HG03196 (cell line): ENCODE measurements around the gene GFI1.
"Not testable (repeated sequence)": the region's sequence is repeated elsewhere in the genome, so short reads cannot be mapped to it uniquely, and the experiment has no call there.

Experiments
- ATAC-seq: cut with Tn5 transposase; IDR thresholded peaks from one replicate; pipeline ENCODE4 v1.9.1; 2021; ENCODE audit not compliant: unreplicated experiment

The GFI1 gene

DNA sequence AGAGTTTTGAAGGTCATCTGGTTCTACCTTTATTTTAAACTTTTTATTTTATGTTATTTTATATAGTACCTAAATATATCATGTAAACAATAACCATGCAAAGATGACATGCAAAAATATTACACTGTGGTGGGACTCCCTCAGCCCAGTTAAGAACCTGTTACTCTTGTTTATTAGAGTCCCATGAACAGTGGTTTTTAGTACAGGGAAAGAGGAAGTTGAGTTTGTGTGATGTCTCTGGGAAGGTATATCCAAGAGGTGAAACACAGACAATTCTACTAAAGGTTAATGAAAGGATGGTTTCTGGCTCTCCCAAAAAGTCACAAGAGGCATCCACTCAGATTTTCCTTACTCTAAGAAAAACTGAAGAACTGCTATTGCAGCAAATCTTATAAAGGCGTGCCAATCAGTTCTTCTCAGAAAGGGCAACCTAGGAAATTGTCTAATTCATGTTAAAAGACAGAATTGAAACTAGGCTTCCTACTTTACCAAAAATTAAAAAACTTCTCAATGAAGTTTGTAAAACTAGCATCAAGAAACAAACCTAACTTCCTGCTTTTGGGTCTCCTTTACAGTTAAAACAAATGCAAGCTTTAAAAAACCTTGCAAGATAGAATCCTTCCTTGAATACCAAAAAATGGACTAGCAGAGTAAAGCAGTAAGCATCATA is 19.9 kb downstream of the GFI1 start:
- no peak for ATAC-seq

DNA sequence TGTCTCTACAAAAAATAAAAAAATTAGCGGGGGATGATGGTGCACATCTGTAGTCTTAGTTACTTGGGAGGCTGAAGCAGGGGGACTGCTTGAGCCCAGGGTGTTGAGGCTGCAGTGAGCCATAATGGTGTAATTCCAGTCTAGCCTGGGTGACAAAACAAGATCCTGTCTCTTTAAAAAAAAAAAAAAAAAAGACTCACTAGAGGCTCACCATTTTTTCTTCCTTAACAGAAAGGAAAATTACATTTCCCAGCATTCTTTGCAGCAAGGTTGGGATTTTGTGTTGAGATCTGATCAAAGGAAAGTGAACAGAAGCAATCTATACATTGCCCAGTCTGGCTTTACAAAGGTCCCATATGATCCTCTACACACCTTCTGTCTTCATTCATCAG is 21.5 kb downstream of the GFI1 start:
- ATAC-seq, result no peak

DNA sequence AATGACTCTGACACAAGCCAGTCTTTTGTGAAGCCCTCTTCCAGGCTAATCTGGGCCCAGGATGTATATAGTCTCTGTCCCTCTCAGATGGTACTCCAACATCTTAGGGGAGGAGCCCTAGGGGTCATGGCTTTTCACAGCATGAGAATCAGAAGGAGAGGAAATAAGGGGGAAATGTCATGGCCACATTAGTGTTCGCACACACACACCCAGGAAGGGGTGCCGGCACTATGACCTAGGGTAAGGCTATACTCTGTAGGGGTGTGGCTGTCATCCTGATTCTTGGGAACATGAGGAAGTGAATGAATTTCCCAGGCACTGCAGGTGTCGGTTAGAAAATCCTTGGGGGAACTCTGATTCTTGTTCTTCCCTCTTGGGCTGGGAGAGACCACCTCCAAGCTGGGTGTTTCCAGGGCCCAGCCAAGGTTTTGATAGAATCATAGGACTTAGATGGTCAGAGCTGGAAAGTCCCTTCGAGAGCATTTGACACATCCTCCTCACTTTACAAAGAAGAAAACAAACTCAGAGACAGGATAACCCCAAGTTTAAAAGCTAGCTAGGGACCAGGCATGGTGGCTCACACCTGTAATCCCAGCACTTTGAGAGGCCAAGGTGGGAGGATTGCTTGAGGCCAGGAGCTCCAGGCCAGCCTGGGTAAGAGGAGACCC is 22.0 kb downstream of the GFI1 start:
- ATAC-seq, result no peak

DNA sequence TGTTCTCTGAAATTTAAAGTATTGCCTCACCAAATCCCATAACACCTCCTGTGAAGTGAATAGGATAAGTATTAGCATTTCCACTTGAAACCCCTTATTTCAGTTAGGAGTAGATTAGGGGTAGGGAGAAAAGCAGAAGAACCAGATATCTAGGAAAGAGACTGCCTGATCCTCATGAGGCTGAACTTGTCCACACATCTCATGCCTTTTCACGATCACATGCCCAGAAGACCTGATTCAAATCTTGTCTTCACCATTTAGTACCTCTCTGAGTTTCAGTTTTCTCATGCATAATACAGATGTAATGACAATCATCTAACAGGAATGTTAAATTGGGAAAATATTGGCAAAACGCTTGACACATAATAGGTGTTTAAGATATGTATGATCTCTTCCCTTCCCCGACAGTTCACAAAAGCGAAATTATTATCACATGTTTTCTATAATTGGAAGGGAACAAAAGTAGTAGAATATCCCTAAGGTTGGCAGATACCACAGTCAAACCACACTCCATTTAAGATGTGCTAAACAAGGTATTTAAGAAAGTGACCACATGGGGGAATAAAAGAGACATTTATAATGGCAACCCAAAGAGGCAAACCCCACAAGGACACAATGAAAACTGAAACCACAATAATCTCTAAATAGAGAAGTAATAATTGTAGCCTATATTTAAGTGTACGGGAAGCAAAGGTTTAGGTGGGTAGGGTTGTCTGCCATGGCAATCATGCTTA is 25.2 kb downstream of the GFI1 start:
- ATAC-seq, result peak; percentile 69

DNA sequence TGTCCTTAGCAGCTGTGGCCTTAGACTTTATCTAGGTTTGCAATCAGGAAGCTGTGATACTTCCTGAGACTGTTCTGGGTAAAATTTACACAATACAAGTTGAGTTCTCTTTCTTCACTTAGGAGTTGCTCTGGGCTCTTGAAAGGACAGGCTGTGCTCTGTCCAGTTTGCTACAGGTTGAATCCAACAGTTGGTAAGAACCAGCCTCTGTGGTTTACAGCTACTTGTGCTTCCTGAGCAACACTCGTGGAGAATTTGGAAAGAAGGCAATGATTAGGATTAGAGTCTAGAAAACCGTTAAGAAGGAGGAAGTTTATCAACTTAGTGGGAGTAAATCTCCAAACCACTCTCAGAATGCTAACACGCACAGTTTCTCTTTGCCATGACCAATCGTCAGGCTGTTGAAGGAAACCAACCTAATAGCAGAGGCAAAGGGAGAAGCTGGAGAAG is 26.8 kb downstream of the GFI1 start:
- ATAC-seq, result no peak

DNA sequence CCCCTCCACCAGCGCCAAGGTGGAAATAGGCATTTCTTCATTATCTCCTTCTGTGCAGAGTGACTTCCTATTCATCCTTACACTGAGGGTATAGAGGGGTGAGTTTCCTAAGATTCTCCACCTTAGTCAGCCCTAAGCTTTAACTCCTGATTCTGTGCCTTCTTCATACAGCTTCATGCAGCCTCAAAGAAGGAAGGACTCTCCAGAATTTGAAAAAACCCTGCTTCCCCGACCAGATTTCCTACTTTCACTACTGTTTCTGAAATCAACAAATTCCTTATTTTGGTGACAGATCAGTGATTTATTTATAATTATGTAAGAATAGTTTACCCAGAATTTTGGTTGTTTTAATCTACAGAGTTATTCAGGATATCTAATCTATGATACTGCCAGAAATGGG is 28.6 kb downstream of the GFI1 start:
- ATAC-seq, result no peak

DNA sequence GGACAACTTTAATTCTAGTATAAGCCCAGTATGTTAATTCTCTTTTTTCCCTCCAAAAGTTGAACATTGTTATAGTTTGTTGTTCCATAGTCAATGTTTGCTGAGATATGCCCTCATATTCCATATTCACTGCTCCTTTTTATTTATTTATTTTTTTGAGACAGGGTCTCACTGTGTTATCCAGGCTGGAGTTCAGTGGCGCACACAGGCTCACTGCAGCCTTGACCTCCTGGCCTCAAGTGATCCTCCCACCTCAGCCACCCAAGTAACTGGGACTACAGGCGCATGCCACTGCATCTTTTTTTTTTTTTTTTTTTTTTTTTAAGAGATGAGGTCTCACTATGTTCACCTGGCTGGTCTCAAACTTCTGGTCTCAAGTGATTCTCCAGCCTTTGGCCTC is 38.7 kb downstream of the GFI1 start:
- ATAC-seq, result no peak

DNA sequence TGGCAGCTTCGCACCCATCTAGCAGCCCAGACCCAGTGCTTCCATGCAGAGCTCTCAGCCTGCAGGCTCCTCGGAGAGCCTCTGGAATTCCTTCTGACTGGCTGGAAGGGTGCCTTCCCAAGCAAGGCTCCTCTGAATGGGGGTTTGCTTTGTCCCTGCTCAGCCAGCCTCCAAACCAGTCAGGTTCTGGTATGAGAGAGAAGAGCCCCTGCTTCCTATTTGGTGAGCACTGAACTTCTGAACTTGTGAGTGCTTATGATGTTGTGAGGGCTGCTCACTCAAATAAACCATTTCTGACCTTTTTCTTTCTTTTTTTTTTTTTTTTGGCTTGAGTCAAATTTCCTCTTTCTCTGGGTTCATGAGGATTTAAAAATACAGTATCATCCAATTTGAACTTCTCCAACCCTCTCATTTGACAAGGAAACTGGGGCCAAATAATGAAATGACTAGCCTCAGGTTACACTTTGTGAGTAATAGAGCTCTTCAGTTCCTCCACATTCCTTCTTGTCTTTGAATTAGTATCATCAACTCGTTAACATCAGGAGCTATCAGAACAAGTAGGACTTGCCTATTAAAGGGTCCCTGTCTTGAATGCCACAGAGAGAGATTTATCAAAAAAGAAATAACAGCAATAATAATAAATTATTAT is 39.6 kb downstream of the GFI1 start:
- ATAC-seq, result no peak

DNA sequence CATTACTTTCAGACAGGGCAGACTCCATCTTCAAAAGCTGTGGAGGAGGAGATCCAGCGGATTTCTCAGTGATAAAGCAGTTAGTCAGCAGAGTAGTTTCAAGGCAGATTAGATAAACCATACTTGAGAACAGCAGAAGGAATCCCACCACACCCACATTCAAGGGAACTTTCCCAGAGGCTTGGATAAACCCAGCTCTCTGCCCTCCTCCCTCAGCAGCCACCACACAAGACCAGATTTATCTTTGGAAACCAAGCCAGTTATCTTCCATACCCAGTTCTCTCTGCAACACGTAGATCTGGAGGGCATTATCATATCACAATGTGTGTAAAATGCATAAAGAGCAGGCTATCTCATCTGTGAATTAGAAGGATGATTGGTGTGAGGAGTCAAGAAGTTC is 40.2 kb downstream of the GFI1 start:
- no peak for ATAC-seq

DNA sequence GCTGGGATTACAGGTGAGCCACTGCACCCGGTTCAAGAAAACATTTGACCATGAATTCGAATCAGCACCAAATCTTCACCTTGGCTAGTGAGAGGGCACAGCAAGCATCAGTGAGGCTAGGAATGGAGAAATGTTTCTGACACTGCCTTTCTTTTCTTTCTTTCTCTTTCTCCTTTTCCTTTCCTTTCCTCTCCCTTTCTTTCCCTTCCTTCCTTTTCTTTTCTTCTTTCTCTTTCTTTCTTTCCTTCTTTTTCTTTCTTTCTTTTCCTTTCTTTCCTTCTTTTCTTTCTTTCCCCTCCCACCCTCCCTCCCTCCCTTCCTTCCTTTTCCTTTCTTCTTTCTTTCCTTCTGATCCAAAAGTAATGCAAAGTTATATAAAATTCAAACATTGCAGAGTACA is 40.9 kb downstream of the GFI1 start:
- no peak for ATAC-seq

DNA sequence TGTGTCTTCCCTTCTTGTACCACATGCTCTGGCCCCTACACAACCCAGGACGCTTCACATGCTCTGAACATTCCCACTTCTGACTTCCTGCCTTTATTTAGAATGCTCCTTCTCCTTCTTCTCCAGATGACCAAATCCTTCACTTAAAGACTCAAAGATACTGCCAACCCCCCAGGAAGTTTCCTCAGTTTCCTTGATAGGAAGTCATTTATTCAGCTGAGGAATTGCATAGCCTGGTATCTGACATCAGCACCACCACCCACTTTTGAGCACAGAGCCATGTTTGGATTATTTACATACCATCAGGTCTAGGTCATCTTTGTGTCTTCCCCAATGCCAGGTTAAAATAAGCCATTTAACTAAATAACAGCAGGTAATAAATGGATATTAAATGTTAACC is 42.4 kb downstream of the GFI1 start:
- ATAC-seq, result no peak

DNA sequence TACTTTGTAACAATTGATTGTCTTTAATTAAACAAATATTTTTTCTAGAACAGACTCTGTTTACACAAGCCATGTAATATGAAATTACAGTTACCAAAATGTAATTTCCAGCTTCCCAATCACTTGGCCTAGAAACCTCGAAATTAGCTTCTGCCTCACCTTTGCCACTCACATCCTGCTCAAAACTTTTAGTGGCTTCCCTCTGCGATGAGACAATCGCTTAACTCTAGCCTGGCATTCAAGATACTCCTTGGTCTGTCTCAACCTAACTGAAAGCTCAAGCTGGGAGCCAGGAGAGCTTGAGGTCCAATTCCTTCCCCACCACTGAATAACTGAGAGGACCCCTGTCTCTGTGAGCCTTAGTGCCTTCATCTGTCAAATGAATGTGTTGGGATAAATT is 42.8 kb downstream of the GFI1 start:
- ATAC-seq, result no peak

DNA sequence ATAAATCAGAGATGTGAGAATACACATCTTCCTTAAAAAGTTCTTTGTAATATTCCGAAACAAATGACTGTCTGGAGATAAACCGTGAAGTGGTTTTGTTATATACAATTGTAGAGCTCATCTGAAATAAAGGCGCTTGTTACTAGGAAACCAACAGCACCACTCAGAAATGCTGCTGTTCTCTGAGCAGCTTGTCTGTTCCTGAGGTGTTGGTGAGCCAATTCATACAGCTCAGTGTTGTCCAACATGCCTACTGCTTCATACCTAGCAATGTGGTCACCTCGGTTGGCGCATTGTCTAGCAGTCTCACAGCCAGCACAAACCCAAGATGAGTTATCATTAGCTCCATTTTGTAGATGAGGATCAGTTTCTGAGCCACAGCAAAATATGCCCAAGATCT is 44.4 kb downstream of the GFI1 start:
- no peak for ATAC-seq

DNA sequence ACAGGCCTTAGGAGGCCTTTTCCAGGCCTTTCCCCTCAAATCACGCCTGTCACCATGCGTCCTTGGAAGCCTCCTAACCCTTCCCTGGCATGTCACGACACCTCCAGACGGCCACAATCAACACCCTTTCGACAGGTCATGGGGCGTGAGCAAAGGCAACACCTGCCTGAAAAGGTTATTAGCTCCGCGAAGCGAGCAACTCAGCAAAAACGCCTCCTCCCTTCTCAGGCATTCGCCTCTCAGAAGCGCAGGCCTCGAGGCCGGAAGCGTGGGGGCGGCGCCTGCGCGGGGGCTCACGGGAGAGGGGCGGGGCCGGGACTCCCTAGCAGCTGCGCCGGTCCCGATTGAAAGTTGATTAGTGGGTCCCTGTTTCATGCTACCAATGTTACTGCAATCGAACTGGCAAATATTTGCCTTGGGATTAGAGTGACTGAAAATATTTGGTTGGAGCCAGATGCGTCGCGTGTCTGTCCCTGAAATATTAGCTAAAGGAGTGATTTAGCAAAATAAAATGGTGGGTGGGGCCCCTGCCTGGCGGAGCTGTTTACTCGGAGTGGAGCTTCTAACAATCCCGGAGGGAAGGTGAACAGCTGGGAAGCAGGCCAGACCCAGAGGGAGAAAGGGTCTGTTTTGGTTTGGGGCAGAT is 44.9 kb downstream of the GFI1 start:
- ATAC-seq, result no peak

DNA sequence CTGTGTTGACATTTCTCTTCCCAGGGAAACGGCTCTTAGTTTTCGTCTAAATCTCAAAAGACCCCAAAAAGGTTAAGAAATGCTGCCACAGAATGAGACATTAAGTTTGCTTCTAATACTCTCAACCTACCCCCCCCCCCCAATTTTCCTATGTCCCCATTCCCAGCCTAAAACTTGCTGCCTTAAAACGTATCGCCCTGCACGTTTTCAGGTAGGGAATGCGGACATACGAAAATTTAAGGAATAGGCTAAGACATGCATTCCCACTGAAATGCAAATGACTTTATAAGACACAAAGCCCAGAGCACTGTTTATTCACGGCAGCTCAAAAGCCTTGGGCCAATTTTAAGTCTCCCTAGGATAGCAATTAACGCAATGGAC is 45.4 kb downstream of the GFI1 start:
- ATAC-seq, result no peak

DNA sequence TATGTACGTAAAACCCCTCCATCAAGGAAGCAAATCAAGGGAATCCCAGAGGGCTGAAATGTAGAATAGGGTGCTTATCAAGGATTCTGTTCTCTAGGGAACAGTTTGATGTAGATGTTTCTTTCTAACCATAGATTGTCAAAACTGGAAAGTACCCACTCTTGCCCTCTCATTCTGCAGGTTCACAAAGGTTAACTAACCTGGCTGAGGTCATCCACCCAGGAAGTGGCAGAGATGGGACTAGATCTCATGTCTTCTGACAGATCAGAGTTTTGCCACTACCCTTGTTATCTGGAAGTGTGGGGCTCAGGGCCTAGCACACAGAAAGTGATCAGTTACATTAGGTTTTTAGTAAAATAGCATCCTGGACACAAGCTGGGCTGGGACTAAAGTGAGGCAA is 47.4 kb downstream of the GFI1 start:
- no peak for ATAC-seq

DNA sequence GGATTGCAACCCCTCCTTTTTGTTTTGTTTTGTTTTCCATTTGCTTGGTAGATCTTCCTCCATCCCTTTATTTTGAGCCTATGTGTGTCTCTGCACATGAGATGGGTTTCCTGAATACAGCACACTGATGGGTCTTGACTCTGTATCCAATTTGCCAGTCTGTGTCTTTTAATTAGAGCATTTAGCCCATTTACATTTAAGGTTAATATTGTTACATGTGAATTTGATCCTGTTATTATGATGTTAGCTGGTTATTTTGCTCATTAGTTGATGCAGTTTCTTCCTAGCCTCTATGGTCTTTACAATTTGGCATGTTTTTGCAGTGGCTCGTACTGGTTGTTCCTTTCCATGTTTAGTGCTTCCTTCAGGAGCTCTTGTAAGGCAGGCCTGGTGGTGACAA is 52.2 kb downstream of the GFI1 start:
- not testable (repeated sequence) for ATAC-seq

DNA sequence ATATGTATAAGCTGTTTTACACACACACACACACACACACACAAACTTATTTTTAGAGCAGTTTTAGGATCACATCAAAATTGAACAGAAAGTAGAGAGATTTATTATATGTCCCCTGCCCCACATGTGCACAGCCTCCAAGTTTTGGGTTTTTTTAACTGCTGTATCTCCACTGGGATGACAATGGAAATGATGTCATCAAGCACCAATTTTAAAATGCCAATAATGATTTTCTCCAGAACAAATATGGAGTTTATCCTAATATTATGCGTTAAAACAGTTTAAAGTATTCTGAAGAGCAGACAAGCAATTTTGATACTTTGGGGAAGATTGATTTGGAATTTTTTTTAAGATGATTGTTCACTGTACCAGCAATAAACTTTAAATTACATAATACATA is 56.7 kb downstream of the GFI1 start:
- no peak for ATAC-seq

DNA sequence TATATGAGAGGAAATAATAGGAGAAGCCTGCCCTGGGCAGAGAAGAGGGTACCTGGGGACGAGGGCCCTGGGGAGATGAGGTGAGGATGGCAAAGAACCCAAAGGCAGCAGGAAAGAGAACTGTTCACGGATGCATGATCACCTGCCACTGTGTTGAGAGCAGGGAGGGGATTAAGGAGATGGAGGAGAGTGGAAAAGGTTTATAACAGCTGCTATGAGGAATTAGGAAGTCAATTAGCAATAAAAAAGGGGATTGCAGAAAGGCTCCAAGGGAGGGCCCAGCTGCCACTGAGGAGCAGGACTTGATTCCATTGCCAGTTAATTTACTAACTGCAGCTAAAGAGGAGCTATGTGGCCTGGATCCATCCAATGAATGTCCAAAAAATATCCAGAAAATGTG is 61.1 kb downstream of the GFI1 start:
- no peak for ATAC-seq
